Measurements from ENCODE around the gene KIF1B. TPM values are rescaled to one million over a fixed set of nuclear protein-coding genes. Genes with fewer than 3 reads are reported as not detected.
A peak's percentile ranks its signal among the peaks of the same experiment; 100 is the strongest.
"Not testable (repeated sequence)": the region's sequence is repeated elsewhere in the genome, so short reads cannot be mapped to it uniquely, and the experiment has no call there.

The KIF1B gene
- total RNA-seq, 1 experiment from 2014 or later, result 18.7 TPM

DNA sequence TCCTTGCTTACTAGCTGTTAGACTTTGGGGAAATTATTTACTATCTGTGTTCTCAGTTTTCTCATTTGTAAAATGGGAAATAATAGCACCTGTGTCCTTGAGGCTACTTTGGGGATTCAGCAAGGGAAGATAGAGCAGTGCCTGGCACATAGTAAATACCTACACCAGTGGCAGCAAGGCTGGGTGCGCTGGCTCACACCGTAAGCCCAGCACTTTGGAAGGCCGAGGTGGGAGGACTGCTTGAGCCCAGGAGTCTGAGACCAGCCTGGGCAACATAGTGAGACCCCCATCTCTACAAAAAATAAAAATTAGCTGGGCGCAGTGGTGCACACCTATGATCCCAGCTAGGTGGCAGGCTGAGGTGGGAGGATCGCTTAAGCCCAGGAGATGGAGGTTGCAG lies 211.3 kb downstream of the KIF1B start:
- in situ Hi-C loops (cut with HindIII; ENCODE audit: low pct_unique_long_range_greater_than_20kb, low sequenced_read_pairs), result no loop called here
- no peak for DNase-seq (ENCODE audit: low read depth, low spot score)

DNA sequence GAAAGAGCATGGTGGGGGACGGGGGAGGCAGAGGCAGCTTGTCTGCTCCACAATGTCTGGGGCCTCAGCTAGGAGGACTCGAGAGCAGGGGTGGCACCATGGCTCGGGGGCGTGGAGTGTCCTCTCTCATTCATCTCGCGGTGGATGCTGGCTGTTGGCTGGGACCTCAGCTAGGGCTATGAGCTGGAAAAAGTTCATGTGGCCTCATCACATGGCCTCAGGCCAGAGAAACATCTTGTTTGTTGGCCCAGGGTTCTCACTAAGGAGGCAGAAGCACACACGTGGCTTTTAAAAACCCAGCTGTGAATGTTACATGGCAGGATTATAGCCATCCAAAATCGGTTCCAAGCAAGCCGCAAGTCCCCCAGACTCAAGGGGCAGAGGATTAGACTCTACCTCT lies 213.7 kb downstream of the KIF1B start:
- in situ Hi-C loops (cut with HindIII; ENCODE audit: low pct_unique_long_range_greater_than_20kb, low sequenced_read_pairs), result no loop called here
- peak; percentile 3 for DNase-seq (ENCODE audit: low read depth, low spot score)

DNA sequence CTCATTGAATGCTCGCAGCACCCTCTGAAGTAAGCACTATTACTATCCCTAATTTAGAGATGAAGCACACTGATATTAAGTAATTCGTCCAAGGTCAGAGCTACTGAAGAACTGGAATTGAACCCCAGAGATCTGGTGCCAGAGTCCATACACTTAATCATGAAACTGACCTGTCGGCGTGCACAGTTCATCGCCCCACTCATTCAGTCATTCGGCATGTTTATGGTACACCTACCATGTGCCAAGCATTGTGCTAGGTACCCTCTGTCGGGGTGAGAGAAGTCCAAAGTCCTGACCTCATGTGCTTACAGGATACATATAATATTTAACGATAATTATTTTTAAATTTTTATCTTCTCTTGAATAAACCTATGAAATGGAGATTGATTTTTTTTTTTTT lies 214.3 kb downstream of the KIF1B start:
- in situ Hi-C loops (cut with HindIII; ENCODE audit: low pct_unique_long_range_greater_than_20kb, low sequenced_read_pairs), result no loop called here
- no peak for DNase-seq (ENCODE audit: low read depth, low spot score)

DNA sequence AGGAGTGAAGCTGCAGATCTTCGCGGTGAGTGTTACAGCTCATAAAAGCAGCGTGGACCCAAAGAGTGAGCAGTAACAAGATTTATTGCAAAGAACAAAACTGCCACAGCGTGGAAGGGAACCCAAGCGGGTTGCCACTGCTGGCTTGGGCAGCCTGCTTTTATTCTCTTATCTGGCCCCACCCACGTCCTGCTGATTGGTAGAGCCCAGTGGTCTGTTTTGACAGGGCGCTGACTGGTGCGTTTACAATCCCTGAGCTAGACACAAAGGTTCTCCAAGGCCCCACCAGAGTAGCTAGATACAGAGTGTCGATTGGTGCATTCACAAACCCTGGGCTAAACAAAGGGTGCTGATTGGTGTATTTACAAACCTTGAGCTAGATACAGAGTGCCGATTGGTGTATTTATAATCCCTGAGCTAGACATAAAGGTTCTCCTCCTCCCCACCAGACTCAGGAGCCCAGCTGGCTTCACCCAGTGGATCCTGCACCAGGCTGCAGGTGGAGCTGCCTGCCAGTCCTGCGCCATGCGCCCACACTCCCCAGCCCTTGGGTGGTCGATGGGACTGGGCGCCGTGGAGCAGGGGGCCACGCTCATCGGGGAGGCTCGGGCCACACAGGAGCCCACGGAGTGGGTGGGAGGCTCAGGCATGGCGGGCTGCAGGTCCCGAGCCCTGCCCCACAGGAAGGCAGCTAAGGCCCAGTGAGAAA lies 215.6 kb downstream of the KIF1B start:
- in situ Hi-C loops (cut with HindIII; ENCODE audit: low pct_unique_long_range_greater_than_20kb, low sequenced_read_pairs); DNase-seq (ENCODE audit: low read depth, low spot score): not testable (repeated sequence)

DNA sequence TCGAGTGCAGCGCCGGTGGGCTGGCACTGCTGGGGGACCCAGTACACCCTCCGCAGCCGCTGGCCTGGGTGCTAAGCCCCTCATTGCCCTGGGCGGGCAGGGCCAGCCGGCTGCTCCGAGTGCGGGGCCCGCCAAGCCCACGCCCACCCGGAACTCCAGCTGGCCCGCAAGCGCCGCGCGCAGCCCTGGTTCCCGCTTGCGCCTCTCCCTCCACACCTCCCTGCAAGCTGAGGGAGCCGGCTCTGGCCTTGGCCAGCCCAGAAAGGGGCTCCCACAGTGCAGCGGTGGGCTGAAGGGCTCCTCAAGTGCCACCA lies 216.1 kb downstream of the KIF1B start:
- in situ Hi-C loops (cut with HindIII; ENCODE audit: low pct_unique_long_range_greater_than_20kb, low sequenced_read_pairs), result not testable (repeated sequence)

DNA sequence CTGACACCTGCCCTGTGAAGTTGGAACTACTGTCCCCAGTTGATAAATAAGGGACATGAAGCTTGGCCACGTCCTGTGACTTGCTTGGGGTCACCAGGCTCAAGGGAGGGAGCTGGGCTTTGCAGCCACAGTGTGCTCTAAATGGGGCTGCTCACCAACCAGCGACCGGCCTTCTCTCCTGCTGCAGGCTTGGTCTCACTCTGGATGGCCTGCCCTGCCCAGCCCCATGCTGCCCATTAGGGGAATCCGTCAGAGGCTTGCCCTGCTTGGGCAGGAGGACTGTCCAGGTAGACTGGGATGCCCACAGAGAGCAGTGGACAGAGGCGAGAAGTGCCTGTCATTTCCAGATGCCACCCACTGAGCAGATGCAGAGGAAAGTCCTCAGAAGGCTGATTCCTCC lies 218.6 kb downstream of the KIF1B start:
- in situ Hi-C loops (cut with HindIII; ENCODE audit: low pct_unique_long_range_greater_than_20kb, low sequenced_read_pairs), result no loop called here
- no peak for DNase-seq (ENCODE audit: low read depth, low spot score)

More for the DNA sequence above, 216.1 kb downstream of the KIF1B start:
- not testable (repeated sequence) for DNase-seq (ENCODE audit: low read depth, low spot score)

DNA sequence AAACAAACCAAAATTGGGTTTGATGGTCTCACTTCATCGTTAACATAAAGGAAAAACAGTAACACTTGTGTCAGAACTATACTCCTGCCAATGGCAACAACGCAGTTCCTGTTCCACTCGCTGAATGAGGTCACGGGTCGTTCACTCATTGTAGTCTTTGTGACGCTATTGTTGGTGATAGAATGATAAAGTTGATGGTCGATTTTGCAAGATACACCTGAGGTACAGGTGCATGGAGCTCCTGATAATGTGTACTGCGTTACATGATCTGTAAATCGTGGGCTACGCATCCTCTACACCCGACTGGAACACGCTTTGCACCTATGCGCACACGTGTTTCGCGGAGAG lies 219.5 kb downstream of the KIF1B start:
- no peak for DNase-seq (ENCODE audit: low read depth, low spot score)
- in situ Hi-C loops (cut with HindIII; ENCODE audit: low pct_unique_long_range_greater_than_20kb, low sequenced_read_pairs), result no loop called here

DNA sequence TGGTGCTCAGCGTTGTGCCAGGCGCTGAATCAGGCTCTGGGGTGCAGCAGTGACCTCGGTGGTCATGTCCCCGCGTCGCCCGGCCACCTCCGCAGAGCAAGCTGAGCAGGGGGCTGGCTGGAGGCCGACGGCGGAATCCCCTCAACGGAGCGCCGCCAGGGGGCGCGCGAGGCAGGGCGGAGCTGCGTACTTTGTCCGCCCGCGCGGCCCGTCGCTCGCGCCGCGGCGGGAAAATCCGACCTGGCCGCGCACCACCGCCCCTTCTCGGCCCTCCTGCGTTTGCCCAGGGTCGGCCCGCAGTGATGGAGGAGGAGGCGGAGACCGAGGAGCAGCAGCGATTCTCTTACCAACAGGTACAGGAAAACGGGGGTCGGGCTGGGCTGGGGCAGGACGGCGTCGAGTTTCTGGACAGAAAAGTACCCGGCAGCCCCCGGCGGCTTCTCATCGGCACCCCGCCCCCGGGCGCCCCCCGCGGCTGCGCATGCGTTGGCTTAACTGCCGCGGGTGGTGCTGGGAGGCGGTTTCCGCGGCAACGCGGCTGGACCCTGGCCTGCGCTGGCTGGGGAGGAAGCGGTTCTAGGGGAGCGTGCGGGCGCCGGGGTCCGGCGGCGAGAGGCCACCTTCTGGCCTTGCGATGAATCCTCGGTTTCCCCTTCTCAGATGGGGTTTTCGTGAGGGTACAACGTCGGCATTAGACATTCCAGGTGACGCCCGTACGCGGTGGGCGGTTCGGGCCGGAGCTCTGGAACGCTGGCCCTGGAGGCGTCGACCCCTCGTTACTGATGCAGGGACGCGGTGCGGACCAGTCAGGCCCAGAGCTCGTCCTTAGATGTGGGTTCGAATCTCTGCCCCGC lies 220.1 kb downstream of the KIF1B start, which contains the start of gene CENPS:
Gene CENPS, plus strand, starts transcription at position 218 of the 854 bp plus-strand sequence. Its CDS starts 85 bp downstream, at position 303.
- DNase-seq (ENCODE audit: low read depth, low spot score), result peak; percentile 77
- in situ Hi-C loops (cut with HindIII; ENCODE audit: low pct_unique_long_range_greater_than_20kb, low sequenced_read_pairs), result no loop called here

Small RNAs within 50 kb of the gene (small RNA-seq; reads per million reads assigned to genes)
- gene MIR1273D (0 reads per million in 2 experiments), gene RNU6-37P (0 reads per million in 2 experiments), gene RNU6-828P (0 reads per million in 2 experiments)

Other genes with a start within 250 kb of the KIF1B start
- gene RBP7, start 213.3 kb upstream of the KIF1B start, total RNA-seq (2014; rRNA removed; shearing (Covaris generic)), result not detected in 2 replicates
- gene UBE4B, start 177.6 kb upstream of the KIF1B start, total RNA-seq (2014; rRNA removed; shearing (Covaris generic)), result 28.9 and 29.9 TPM in 2 replicates
- 30.2 and 36.1 TPM in 2 replicates for gene PGD, start 188.5 kb downstream of the KIF1B start, total RNA-seq (2014; rRNA removed; shearing (Covaris generic))
- gene CENPS, start 219.9 kb downstream of the KIF1B start, total RNA-seq (2014; rRNA removed; shearing (Covaris generic)), result 13.4 and 14.5 TPM in 2 replicates
- gene CORT, start 239.5 kb downstream of the KIF1B start, total RNA-seq (2014; rRNA removed; shearing (Covaris generic)), result not detected in 2 replicates